ENCODE results near the gene STRIP1.

STRIP1 gene

DNA sequence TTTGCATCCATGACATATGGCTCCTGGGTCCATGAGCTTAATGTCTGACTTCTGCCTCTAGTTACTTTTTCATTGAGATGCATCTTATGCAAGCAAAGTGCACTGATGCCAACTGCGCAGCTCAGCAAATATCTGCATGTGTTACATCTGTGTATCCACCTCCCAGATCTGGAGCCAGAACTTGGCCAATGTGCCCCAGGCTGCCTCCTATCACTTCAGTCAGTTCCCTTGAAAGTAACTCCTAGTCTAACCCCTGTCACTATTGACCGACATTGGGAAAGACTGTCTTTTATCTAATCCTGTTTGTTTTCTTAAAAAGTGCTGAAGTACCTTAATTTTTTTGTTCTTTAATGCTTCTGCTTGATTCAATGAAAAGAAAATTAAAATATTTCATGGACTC, 58.6 kb downstream of the STRIP1 start:
- no peak overlapping the region for H3K4me3 ChIP-seq (ENCODE audit: low read length)
- no peak for TF ChIP-seq EZH2phosphoT487 (IDR thresholded peaks at IDR 0.05; ENCODE audit: low read length)
- no peak for TF ChIP-seq EZH2 (optimal IDR thresholded peaks at IDR 0.05; ENCODE audit: low read depth, low read length)
- TF ChIP-seq, protein P1, sequence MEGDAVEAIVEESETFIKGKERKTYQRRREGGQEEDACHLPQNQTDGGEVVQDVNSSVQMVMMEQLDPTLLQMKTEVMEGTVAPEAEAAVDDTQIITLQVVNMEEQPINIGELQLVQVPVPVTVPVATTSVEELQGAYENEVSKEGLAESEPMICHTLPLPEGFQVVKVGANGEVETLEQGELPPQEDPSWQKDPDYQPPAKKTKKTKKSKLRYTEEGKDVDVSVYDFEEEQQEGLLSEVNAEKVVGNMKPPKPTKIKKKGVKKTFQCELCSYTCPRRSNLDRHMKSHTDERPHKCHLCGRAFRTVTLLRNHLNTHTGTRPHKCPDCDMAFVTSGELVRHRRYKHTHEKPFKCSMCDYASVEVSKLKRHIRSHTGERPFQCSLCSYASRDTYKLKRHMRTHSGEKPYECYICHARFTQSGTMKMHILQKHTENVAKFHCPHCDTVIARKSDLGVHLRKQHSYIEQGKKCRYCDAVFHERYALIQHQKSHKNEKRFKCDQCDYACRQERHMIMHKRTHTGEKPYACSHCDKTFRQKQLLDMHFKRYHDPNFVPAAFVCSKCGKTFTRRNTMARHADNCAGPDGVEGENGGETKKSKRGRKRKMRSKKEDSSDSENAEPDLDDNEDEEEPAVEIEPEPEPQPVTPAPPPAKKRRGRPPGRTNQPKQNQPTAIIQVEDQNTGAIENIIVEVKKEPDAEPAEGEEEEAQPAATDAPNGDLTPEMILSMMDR (IDR thresholded peaks at IDR 0.05; ENCODE audit: low read length) = no peak

DNA sequence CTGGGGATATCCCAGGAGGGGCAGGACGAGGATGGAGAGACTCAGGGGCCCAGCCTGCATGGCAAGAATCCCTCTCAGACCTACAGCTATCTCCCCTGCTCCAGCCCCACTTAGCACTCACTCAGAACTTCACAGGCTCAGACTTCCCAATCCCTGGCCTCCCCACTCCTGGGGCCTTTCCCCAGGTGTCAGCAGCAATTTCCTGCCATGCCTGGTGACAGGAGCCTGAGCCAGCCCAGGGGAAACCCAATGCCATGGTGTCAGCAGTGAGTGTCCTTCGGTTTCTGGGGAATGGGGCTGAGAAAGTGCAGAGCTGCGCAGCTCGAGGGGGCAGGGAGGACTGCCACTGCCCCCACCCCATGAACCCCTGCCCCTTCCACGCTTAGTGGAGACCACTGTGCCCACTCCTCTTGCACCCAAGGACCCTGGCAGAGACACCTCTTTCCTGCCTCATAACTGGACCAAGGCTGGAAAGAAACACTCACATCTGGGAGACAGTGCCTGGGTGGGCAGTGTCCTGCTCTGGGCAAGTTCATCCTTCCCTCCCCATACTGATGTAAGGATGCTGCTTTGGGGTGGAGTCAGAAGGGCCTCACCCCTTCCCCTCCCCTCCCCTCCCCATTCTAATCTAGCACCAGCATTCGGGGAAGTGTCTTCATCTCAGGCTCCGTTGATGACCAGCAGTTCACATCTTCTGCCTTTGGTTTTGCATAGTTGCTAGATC, 60.7 kb downstream of the STRIP1 start:
- Histone ChIP-seq H3K27me3 (replicated peaks; ENCODE audit: insufficient read depth, low read length) (no peaks in the 10 kb centered on the region), H3K79me2 (ENCODE audit: low read length) (no peaks in the 10 kb centered on the region), H3K9me3 (replicated peaks; ENCODE audit: insufficient read depth, low read length) (no peaks in the 10 kb centered on the region), H3K9ac (ENCODE audit: low read length) (no peak overlapping the region), H3K4me2 (ENCODE audit: low read depth, low read length) (no peak overlapping the region), H3F3A (ENCODE audit: insufficient read depth, low read length) (no peaks in the 10 kb centered on the region), H3K4me3 (ENCODE audit: low read length) (no peak overlapping the region), H4K20me1 (ENCODE audit: insufficient read depth, low read length) (no peaks in the 10 kb centered on the region), H3K27ac (ENCODE audit: low read length) (no peak overlapping the region), H3K36me3 (replicated peaks; ENCODE audit: insufficient read depth, low read length) (no peaks in the 10 kb centered on the region), H2AFZ (ENCODE audit: low read length) (no peak overlapping the region), H3K9me2 (replicated peaks; ENCODE audit: insufficient read depth, low read length) (no peaks in the 10 kb centered on the region), H3K4me1 (ENCODE audit: low read length) (no peaks in the 10 kb centered on the region)
- TF ChIP-seq EZH2phosphoT487 (IDR thresholded peaks at IDR 0.05; ENCODE audit: low read length) (no peak), EZH2 (optimal IDR thresholded peaks at IDR 0.05; ENCODE audit: low read depth, low read length) (no peak)
- TF ChIP-seq, protein P1 (IDR thresholded peaks at IDR 0.05; ENCODE audit: low read length) = no peak
- DNase-seq = no peak

More for the DNA sequence above, 58.6 kb downstream of the STRIP1 start:
- no peak overlapping the region for H3K9ac ChIP-seq (ENCODE audit: low read length)
- H3K9me2 ChIP-seq (replicated peaks; ENCODE audit: insufficient read depth, low read length) = no peaks in the 10 kb centered on the region
- no peaks in the 10 kb centered on the region for H3F3A ChIP-seq (ENCODE audit: insufficient read depth, low read length)
- no peaks in the 10 kb centered on the region for H3K9me3 ChIP-seq (replicated peaks; ENCODE audit: insufficient read depth, low read length)
- H3K4me1 ChIP-seq (ENCODE audit: low read length) = no peaks in the 10 kb centered on the region
- no peaks in the 10 kb centered on the region for H3K27me3 ChIP-seq (replicated peaks; ENCODE audit: insufficient read depth, low read length)
- H3K79me2 ChIP-seq (ENCODE audit: low read length) = no peaks in the 10 kb centered on the region
- H4K20me1 ChIP-seq (ENCODE audit: insufficient read depth, low read length) = no peaks in the 10 kb centered on the region
- DNase-seq = no peak
- no peak overlapping the region for H2AFZ ChIP-seq (ENCODE audit: low read length)
- no peaks in the 10 kb centered on the region for H3K36me3 ChIP-seq (replicated peaks; ENCODE audit: insufficient read depth, low read length)
- H3K4me2 ChIP-seq (ENCODE audit: low read depth, low read length) = no peak overlapping the region
- H3K27ac ChIP-seq (ENCODE audit: low read length) = no peak overlapping the region

GRCh38 chr1:110097507-110098221, 63.2 kb downstream of the STRIP1 start:
- Histone ChIP-seq H3K27ac (ENCODE audit: low read length) (no peak overlapping the region), H3K9me2 (replicated peaks; ENCODE audit: insufficient read depth, low read length) (no peaks in the 10 kb centered on the region), H2AFZ (ENCODE audit: low read length) (no peak overlapping the region), H3K36me3 (replicated peaks; ENCODE audit: insufficient read depth, low read length) (no peaks in the 10 kb centered on the region), H3K4me3 (ENCODE audit: low read length) (no peak overlapping the region), H3K4me2 (ENCODE audit: low read depth, low read length) (no peak overlapping the region), H3K9me3 (replicated peaks; ENCODE audit: insufficient read depth, low read length) (no peaks in the 10 kb centered on the region), H3K27me3 (replicated peaks; ENCODE audit: insufficient read depth, low read length) (no peaks in the 10 kb centered on the region), H3K9ac (ENCODE audit: low read length) (no peak overlapping the region), H3K79me2 (ENCODE audit: low read length) (no peaks in the 10 kb centered on the region), H4K20me1 (ENCODE audit: insufficient read depth, low read length) (no peaks in the 10 kb centered on the region), H3K4me1 (ENCODE audit: low read length) (no peaks in the 10 kb centered on the region), H3F3A (ENCODE audit: insufficient read depth, low read length) (no peaks in the 10 kb centered on the region)
- DNase-seq = no peak
- TF ChIP-seq, protein P1 (IDR thresholded peaks at IDR 0.05; ENCODE audit: low read length) = no peak
- TF ChIP-seq EZH2 (optimal IDR thresholded peaks at IDR 0.05; ENCODE audit: low read depth, low read length) (no peak), EZH2phosphoT487 (IDR thresholded peaks at IDR 0.05; ENCODE audit: low read length) (no peak)

Data from MM.1S (cell line).